G401.6 (cell line): ENCODE results near the gene TRIM37.

ENCODE experiments used
- FAIRE-seq: peaks from 2 replicates; lab custom pipeline; 2012; peaks lifted over from hg19 to GRCh38; lab: Jason Lieb, UNC

Gene TRIM37

DNA sequence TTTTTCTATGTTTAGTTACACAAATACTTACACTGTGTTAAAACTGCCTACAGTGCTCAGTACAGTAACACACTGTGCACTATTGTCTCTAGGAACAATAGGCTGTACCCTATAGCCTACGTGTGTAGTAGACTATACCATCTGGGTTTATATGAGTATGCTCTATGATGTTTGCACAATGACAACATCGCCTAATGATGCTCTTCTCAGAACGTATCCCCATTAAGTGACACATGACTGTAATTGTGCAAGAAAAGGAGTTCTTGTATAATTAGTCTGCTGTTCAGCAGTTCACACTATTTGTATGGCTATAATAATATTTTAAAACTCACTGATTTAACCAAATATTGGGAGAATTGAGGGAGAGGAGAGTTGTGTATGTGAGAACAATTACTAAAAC is 173.7 kb downstream of the TRIM37 start:
- FAIRE-seq = no peak
